Right lobe of liver (tissue), 4 donors: ENCODE results near the gene ERMP1.

ENCODE experiments used
- POLR2A ChIP-seq: fragments of 450-650 bp; IDR thresholded peaks from one replicate; pipeline ENCODE4 v1.6.1; 2017; ENCODE audit warnings: antibody characterized with exemption, mild to moderate bottlenecking
- TF ChIP-seq, protein P1 (sequence below), 4 donors: fragments of 200-600 bp in 3 of 4; fragments of 450-650 bp in 1 of 4; IDR thresholded peaks; one replicate each; pipeline versions ENCODE4 v1.5.1 to v1.8.0; 2016 to 2022; ENCODE audit warnings: antibody characterized with exemption in 4 of 4, mild to moderate bottlenecking in 2 of 4
- donor health status: DM: no; HTN: no; CAD: no.
- donor health status: DM: no; HTN: no; CAD: no.
- donor health status: DM: no; HTN: yes; CAD: no.

DNA sequence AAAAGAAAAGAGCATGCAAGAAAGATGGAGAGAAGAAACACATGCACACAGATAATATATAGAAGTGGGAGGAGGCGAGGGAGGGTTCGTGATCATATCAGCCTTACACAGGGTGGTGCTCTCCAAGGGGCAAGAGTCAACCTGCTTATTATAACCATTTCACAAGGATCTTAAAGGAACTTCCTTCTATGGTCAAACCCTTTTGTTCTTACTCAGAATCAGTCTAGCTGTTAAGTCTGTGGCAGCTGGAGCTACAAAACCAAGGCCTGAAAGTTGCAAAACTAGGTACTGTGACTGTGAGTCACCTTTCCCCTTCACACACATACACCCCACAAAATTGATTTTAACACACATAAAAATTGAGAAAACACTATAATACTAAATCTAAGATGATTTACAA lies 18.5 kb upstream of the ERMP1 start:
- no peak for TF ChIP-seq POLR2A
- TF ChIP-seq, protein P1, sequence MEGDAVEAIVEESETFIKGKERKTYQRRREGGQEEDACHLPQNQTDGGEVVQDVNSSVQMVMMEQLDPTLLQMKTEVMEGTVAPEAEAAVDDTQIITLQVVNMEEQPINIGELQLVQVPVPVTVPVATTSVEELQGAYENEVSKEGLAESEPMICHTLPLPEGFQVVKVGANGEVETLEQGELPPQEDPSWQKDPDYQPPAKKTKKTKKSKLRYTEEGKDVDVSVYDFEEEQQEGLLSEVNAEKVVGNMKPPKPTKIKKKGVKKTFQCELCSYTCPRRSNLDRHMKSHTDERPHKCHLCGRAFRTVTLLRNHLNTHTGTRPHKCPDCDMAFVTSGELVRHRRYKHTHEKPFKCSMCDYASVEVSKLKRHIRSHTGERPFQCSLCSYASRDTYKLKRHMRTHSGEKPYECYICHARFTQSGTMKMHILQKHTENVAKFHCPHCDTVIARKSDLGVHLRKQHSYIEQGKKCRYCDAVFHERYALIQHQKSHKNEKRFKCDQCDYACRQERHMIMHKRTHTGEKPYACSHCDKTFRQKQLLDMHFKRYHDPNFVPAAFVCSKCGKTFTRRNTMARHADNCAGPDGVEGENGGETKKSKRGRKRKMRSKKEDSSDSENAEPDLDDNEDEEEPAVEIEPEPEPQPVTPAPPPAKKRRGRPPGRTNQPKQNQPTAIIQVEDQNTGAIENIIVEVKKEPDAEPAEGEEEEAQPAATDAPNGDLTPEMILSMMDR (IDR thresholded peaks at IDR 0.05): no peak
